Activated CD8-positive, alpha-beta memory T cell treated with anti-CD3 and anti-CD28 coated beads, Interleukin-2, amount 10 ng/mL, durations not matched to agents 7 days and 5 days (primary cell): ENCODE results near the gene C14orf132. TPM values are rescaled to one million over a fixed set of nuclear protein-coding genes. Genes with fewer than 3 reads are reported as not detected.

Experiments used
- ATAC-seq: fragments of 150-1000 bp; cut with Tn5 transposase; one replicate; pipeline ENCODE4 v1.10.0; 2021; ENCODE audit warnings: moderate library complexity
- CTCF ChIA-PET: fragments of 350-600 bp; sonication (Branson Sonifier 250); formaldehyde crosslinking; loops from one replicate; lab custom pipeline; 2021; ENCODE audit warnings: antibody characterized with exemption; lab: Charles Lee
- DNase-seq: peaks from one replicate; pipeline ENCODE4 v3.0.0-alpha.2; 2020
- H3K27ac Mint-ChIP-seq: one replicate; pipeline ENCODE4 v1.8.0; 2021; ENCODE audit warnings: mild to moderate bottlenecking, mixed read lengths
- H3K27me3 Mint-ChIP-seq: one replicate; pipeline ENCODE4 v1.8.0; 2021; ENCODE audit warnings: mixed read lengths
- H3K36me3 Mint-ChIP-seq: one replicate; pipeline ENCODE4 v1.8.0; 2021; ENCODE audit warnings: mild to moderate bottlenecking, mixed read lengths
- H3K4me1 Mint-ChIP-seq: one replicate; pipeline ENCODE4 v1.8.0; 2021; ENCODE audit warnings: mixed read lengths
- H3K4me3 Mint-ChIP-seq: one replicate; pipeline ENCODE4 v1.8.0; 2021; ENCODE audit warnings: mild to moderate bottlenecking, moderate library complexity, mixed read lengths
- H3K9me3 Mint-ChIP-seq: one replicate; pipeline ENCODE4 v1.8.0; 2022; ENCODE audit warnings: low read depth, mixed read lengths
- total RNA-seq, 2 experiments: library from RNA; stranded (reverse); gene quantifications; one replicate each; pipeline ENCODE4 v1.2.3, GENCODE V29; 2021

The C14orf132 gene
- total RNA-seq, 2 experiments from 2014 or later, result 0.20 to 0.33 TPM

DNA sequence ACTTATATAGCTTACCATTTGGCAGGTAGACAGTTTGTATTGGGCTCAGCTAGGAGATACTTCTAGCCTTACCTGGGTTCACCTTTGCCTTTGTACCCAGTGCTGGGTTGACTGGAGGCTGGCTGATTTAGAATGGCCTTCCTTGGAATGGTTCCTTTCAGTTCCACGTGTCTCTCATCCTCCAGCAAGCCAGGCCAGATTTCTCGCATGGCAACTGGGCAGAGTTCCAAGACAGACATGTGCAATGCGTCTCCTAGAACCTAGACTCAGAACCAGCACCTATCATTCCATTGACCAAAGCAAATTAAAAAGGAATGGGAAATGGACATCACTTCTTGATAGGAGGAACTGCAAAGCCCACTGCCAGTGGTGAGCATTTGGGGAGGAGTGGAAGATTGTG, 86.4 kb downstream of the C14orf132 start:
- no peak for ATAC-seq
- peaks cover 17% of the 10 kb centered on the region for H3K27me3 Mint-ChIP-seq
- CTCF ChIA-PET, result interaction anchor here (1.2 kb wide), 1 partner anchor 150 kb away, joined by 3 read pairs; no protein-coding TSS in a partner anchor
- H3K4me3 Mint-ChIP-seq, result no peak overlapping the region
- peaks cover 12% of the 10 kb centered on the region for H3K4me1 Mint-ChIP-seq
- DNase-seq, result peak; percentile 4
- H3K9me3 Mint-ChIP-seq, result no peaks in the 10 kb centered on the region
- no peaks in the 10 kb centered on the region for H3K36me3 Mint-ChIP-seq
- H3K27ac Mint-ChIP-seq, result no peak overlapping the region

DNA sequence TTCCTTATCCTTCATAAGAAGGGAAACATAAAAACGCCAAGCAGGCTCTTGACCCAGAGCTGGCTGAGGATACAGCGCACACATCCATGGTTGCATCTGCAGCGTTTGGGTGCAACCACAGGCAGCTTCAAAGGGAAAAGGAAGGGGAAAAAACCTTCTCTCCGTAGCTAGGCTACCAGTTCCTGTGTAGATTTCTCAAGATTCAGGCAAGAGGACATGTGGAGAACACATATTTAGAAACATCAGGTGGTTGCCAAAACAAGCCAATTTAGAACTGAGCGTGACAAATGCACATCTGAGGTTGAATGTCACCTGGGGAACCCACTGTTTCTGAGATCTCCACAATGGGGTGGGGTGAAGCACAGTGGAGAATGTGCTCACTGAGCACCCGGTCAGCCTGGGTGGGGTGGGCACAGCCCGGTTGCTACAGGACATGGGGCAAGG, 87.2 kb downstream of the C14orf132 start:
- no peak overlapping the region for H3K27ac Mint-ChIP-seq
- H3K4me3 Mint-ChIP-seq, result no peak overlapping the region
- H3K27me3 Mint-ChIP-seq, result peaks cover 13% of the 10 kb centered on the region
- CTCF ChIA-PET, result interaction anchor here (0.6 to 1.2 kb wide), 3 partner anchors 11 to 614 kb away, joined by 3 read pairs; no protein-coding TSS in a partner anchor
- no peak for ATAC-seq
- peaks cover 12% of the 10 kb centered on the region for H3K4me1 Mint-ChIP-seq
- H3K36me3 Mint-ChIP-seq, result no peaks in the 10 kb centered on the region
- no peaks in the 10 kb centered on the region for H3K9me3 Mint-ChIP-seq
- peak; percentile 37 for DNase-seq

DNA sequence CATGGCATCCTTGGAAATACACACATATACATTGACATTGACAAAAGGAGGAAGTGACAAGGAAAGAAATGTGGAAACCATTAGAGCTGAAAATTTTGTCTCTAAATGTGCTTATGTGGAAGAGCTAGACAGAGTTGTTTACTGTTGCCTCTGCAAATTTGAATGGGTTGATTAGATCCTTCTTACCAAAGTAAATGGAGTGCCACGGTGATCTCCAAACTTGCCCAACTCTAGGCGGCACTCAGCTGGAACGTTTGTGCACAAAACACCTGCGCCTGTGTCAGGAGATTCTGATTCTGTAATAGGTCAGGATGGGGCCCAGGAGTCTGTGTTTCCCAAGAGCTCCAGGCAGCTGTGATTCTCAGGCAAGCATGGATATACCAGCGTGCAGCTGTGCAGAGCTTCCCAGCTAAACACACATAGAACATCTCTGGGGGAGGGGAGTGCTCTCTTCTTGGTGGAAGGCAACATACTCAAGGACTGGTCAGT, 87.7 kb downstream of the C14orf132 start:
- DNase-seq (peak; percentile 26), ATAC-seq (no peak)
- Mint-ChIP-seq H3K27ac (no peak overlapping the region), H3K36me3 (no peaks in the 10 kb centered on the region), H3K4me3 (no peak overlapping the region), H3K27me3 (peaks cover 13% of the 10 kb centered on the region), H3K9me3 (no peaks in the 10 kb centered on the region), H3K4me1 (peaks cover 12% of the 10 kb centered on the region)
- CTCF ChIA-PET, result interaction anchor here (0.6 to 0.9 kb wide), 2 partner anchors 10 to 614 kb away, joined by 3 read pairs; no protein-coding TSS in a partner anchor

DNA sequence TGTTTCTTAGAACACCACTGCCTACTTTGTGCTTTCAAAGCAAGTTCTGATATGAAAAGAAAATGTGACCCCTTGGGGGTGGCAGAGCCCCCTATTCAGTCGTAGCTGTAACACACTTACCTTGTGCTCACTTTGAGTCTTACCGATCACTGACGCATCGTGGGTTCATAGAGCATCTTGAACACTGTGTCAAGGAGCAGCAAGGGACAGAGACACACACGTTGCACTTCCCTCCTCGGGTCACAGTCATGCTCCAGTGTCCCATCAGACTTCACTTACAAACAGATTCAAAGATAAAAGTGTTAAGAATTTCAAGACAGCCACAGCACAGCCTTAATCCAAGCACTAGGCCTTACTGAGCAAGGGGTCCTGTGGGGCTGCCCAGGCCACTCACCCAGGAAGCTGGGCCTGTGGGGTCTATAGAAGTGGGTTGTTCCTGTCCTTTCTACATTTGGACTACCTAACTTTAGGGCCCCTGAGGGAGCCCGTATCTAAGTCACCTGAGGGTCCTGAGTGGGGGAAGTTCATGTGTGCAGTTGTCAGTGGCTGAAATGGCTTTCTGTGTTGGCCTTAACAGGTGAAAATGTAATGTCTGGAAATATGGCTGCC, 90.1 kb downstream of the C14orf132 start:
- no peak overlapping the region for H3K4me3 Mint-ChIP-seq
- H3K4me1 Mint-ChIP-seq, result peaks cover 10% of the 10 kb centered on the region
- no peaks in the 10 kb centered on the region for H3K36me3 Mint-ChIP-seq
- H3K9me3 Mint-ChIP-seq, result no peaks in the 10 kb centered on the region
- DNase-seq (no peak), ATAC-seq (no peak)
- CTCF ChIA-PET, result no interaction called here
- peaks cover 9% of the 10 kb centered on the region for H3K27me3 Mint-ChIP-seq
- H3K27ac Mint-ChIP-seq, result no peak overlapping the region

DNA sequence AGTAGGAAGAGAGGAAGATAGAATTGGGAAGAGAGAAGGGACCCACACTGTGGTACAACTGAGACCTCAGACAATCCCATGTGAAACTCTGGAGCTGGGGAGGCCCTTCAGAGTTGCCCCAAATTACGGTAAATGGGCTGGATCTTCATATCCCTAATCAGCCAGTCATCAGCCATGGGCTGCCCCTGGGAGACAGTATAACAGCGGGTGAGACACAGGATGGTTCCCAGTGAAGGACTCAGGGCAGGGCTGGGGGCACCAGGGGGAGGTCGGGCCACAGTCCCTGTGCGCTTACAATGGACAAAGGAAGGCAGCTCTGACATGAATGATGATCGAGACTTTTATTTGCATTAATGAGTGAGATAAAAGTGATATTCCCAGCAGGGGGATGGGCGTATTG, 91.2 kb downstream of the C14orf132 start:
- Mint-ChIP-seq H3K9me3 (no peaks in the 10 kb centered on the region), H3K4me3 (no peak overlapping the region), H3K27me3 (peaks cover 9% of the 10 kb centered on the region), H3K27ac (no peak overlapping the region), H3K36me3 (no peaks in the 10 kb centered on the region), H3K4me1 (peaks cover 10% of the 10 kb centered on the region)
- ATAC-seq (no peak), DNase-seq (no peak)
- CTCF ChIA-PET, result no interaction called here

DNA sequence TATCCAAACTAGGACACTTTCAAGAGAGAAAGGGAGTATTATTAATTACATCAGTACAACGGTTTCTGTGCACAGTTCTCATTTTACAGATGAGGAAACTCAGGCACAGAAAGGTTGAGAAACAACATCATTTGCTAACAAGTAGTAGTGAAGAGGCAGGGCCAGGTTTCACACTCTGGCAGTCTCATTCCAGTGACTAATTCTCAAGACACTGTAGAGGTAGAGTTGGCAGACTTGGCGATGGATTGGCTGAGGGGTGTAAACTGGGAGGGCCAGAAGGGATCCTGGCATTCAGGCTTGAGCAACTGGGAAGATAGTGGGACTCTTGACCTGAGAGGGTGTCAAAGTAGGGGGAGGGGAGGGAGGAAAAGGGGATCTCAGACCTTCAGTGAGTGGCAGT, 91.7 kb downstream of the C14orf132 start:
- DNase-seq, result no peak
- peaks cover 7% of the 10 kb centered on the region for H3K4me1 Mint-ChIP-seq
- CTCF ChIA-PET, result no interaction called here
- no peak for ATAC-seq
- no peak overlapping the region for H3K4me3 Mint-ChIP-seq
- no peak overlapping the region for H3K27ac Mint-ChIP-seq
- peaks cover 9% of the 10 kb centered on the region for H3K27me3 Mint-ChIP-seq
- no peaks in the 10 kb centered on the region for H3K36me3 Mint-ChIP-seq
- H3K9me3 Mint-ChIP-seq, result no peaks in the 10 kb centered on the region

DNA sequence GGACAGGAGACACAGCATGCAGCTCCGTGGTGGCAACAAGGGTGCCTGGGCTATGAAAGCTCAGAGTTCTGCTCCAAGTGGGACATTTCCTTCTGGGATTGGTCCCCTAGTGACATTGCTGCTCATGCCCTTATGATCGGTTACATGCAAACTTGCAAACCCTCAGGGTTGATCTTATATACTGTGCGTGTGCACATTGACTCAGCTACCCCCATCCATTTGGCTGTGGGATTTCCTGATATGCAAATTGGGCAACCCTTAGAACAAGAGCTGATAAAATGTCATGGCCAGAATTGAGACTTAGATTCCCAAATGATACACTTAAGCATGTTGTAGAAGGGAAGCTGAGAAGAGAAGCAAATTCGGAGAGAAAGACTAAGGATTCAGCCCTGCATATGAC, 92.7 kb downstream of the C14orf132 start:
- DNase-seq (no peak), ATAC-seq (no peak)
- Mint-ChIP-seq H3K27me3 (peaks cover 2% of the 10 kb centered on the region), H3K4me1 (no peaks in the 10 kb centered on the region), H3K9me3 (no peaks in the 10 kb centered on the region), H3K27ac (no peak overlapping the region), H3K4me3 (no peak overlapping the region), H3K36me3 (no peaks in the 10 kb centered on the region)
- CTCF ChIA-PET, result no interaction called here

DNA sequence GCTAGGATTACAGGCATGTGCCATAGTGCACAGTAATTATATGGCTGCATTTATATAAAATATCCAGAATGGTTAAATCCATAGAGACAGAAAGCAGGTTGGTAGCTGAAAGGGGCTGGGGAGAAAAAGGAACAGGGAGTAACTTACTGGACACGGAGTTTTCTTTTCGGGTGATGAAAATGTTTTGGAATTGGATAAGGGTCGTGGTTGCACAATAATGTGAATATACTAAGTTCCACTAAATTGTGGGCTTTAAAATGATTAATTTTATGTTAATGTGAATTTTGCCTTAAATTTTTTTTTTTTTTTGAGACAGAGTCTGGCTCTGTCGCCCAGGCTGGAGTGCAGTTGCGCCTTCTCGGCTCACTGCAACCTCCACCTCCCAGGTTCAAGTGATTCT, 95.3 kb downstream of the C14orf132 start:
- CTCF ChIA-PET, result no interaction called here
- no peak overlapping the region for H3K27ac Mint-ChIP-seq
- H3K4me1 Mint-ChIP-seq, result no peaks in the 10 kb centered on the region
- no peaks in the 10 kb centered on the region for H3K9me3 Mint-ChIP-seq
- DNase-seq (no peak), ATAC-seq (no peak)
- H3K36me3 Mint-ChIP-seq, result no peaks in the 10 kb centered on the region
- H3K4me3 Mint-ChIP-seq, result no peak overlapping the region
- H3K27me3 Mint-ChIP-seq, result no peaks in the 10 kb centered on the region

DNA sequence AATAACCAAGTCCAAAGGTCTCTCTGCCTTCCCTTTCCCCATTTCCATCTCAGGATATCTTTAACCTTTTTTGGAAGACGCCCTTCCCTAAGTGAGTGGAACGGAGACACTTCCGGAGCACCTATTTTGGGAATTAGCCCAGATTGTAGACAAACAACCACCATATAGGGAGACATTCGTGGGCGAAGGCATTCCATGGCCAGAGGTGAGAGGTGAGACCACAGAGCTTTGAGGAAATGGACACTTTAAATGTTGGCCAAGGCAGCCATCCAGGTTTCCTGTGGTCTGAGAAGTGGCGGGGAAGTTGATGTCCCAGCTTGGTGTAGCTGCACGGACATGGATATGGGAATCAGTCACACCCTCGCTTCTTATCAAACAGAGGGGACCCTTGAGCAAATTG, 96.1 kb downstream of the C14orf132 start:
- Mint-ChIP-seq H3K4me3 (no peak overlapping the region), H3K4me1 (no peaks in the 10 kb centered on the region), H3K27ac (no peak overlapping the region), H3K27me3 (no peaks in the 10 kb centered on the region), H3K36me3 (no peaks in the 10 kb centered on the region), H3K9me3 (no peaks in the 10 kb centered on the region)
- DNase-seq (no peak), ATAC-seq (no peak)
- CTCF ChIA-PET, result no interaction called here

DNA sequence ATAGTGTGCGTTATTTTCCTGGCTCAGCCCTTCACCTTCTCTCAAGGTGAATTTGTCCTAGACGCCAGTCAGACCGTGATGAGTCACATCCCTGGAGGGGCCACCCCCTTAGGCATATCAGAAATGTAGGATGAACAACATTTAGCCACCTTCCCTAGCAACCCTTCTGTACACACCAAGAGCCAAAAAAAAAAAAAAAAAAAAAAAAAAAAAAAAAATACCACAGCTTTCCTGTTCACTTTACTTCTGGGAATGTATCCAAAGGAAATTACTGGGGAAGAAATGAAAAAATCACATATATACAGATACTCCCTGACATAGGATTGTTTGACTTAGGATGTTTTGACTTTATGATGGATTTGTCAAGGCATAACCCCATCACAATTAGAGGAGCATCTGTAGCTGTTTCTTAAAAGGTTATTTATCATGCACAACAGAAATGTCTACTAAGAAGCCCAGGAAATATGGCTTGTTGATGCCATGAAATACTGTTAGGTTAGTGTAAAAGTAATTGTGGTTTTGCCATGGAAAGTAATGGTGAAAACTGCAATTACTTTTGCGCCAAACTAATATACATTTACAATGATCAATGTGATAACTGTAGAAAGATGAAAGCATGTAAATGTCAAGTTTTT, 97.3 kb downstream of the C14orf132 start:
- no peak for ATAC-seq
- no peaks in the 10 kb centered on the region for H3K27me3 Mint-ChIP-seq
- CTCF ChIA-PET, result interaction anchor here (1.0 kb wide), 1 partner anchor 10 kb away, joined by 3 read pairs; no protein-coding TSS in a partner anchor
- no peak overlapping the region for H3K27ac Mint-ChIP-seq
- H3K36me3 Mint-ChIP-seq, result no peaks in the 10 kb centered on the region
- DNase-seq, result no peak
- no peak overlapping the region for H3K4me3 Mint-ChIP-seq
- H3K4me1 Mint-ChIP-seq, result no peaks in the 10 kb centered on the region
- H3K9me3 Mint-ChIP-seq, result no peaks in the 10 kb centered on the region

DNA sequence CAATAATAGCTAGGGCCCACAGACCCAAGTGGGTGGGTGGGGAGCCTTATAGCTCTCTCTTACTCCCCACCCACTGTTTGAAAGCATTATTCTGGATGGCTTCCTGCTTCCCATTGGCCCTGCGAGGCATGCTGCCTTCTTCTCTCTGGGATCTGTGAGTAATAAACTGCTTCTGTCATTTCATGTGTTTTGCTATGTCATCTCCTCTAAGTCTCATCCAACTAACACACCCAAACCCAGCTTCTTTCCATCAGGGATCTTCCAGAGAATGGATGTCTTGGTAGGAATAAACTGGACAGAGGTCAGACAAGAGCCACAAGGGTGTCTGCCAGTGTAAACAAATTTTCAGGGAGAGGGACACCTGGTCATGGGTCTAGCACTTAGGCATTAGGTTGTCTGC, 99.1 kb downstream of the C14orf132 start:
- no peaks in the 10 kb centered on the region for H3K36me3 Mint-ChIP-seq
- H3K27ac Mint-ChIP-seq, result no peak overlapping the region
- CTCF ChIA-PET, result no interaction called here
- no peaks in the 10 kb centered on the region for H3K4me1 Mint-ChIP-seq
- H3K9me3 Mint-ChIP-seq, result no peaks in the 10 kb centered on the region
- ATAC-seq (no peak), DNase-seq (no peak)
- H3K4me3 Mint-ChIP-seq, result no peak overlapping the region
- H3K27me3 Mint-ChIP-seq, result peaks cover 2% of the 10 kb centered on the region

DNA sequence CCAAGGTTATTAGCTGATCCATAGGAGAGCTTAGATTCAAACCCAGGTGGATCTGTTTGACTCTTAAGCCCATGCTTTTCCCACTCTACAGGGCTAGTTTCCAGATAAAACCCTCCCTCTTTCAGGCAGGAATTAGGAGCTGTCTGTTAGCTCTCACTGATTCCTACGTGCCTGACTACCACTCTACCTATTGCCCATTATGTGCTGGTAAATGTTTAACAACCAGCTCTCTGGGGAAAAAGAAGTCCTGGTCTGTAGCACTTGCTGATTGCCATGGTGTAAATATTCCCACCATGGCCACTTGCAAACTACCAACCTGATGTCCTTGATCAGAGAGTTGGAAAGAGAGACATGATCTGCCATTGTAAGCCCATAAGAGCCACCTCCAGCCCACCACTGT, 100.0 kb downstream of the C14orf132 start:
- Mint-ChIP-seq H3K27ac (no peak overlapping the region), H3K4me1 (no peaks in the 10 kb centered on the region)
- CTCF ChIA-PET, result no interaction called here

DNA sequence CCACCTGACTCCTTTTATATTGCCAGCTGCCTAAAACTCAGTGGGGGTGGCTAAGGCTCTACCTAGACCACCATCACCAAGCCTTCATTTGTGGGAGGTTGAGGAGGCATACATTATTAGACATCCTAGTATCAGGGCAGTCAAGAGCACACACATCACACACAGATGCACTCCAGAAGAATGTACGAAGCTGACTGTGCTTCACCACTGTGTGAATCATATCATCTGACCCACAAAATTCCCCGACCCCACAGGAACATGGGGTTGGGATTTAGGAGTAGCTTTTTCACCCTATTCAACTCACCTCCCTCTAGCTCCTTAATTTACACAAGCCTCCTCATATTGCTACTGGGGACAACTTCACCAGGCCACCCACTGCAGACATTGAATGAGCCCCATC, 100.7 kb downstream of the C14orf132 start:
- Mint-ChIP-seq H3K4me3 (no peak overlapping the region), H3K4me1 (no peaks in the 10 kb centered on the region), H3K27me3 (peaks cover 5% of the 10 kb centered on the region), H3K36me3 (no peaks in the 10 kb centered on the region), H3K27ac (no peak overlapping the region), H3K9me3 (no peaks in the 10 kb centered on the region)
- CTCF ChIA-PET, result interaction anchor here (0.7 kb wide), 1 partner anchor 12 kb away, joined by 3 read pairs; no protein-coding TSS in a partner anchor
- no peak for ATAC-seq
- DNase-seq, result no peak

More for the DNA sequence above, 100.0 kb downstream of the C14orf132 start:
- Mint-ChIP-seq H3K27me3 (peaks cover 5% of the 10 kb centered on the region), H3K36me3 (no peaks in the 10 kb centered on the region), H3K9me3 (no peaks in the 10 kb centered on the region), H3K4me3 (no peak overlapping the region)
- ATAC-seq (no peak), DNase-seq (no peak)

DNA sequence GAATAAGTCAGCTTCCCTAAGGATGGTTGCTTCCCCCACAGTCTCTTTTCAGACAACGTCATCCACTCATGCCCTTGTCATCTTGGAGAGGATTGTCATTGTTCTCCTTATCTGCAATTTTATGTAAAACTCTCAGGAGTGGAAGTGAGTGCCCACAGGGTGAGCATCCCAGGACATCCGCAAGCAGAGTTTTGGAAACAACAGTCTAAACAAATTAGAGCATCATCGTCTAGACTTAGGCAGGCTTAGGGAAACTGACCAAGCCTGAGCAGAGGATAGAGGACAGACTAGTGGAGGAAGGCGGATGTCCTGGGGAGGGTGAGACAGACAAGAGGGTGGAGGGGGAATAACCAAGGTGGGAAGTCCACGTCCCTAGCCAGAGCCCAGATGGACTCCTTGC, 101.8 kb downstream of the C14orf132 start:
- DNase-seq, result no peak
- no peaks in the 10 kb centered on the region for H3K36me3 Mint-ChIP-seq
- no peaks in the 10 kb centered on the region for H3K4me1 Mint-ChIP-seq
- H3K27me3 Mint-ChIP-seq, result peaks cover 5% of the 10 kb centered on the region
- CTCF ChIA-PET, result no interaction called here
- no peak overlapping the region for H3K4me3 Mint-ChIP-seq
- no peak overlapping the region for H3K27ac Mint-ChIP-seq
- no peaks in the 10 kb centered on the region for H3K9me3 Mint-ChIP-seq
- ATAC-seq, result no peak
